Trophoblast cell (in vitro differentiated cells and primary cell): ENCODE data around the gene KRT74.

ENCODE experiments used
- DNase-seq, 2 donors: peaks; one replicate each; pipeline ENCODE4 v3.0.0-alpha.2; 2016
- H2AFZ ChIP-seq: 2 replicates; pipeline ENCODE4 v1.6.1; 2013; ENCODE audit warnings: low read length, moderate library complexity, mild to moderate bottlenecking; ENCODE audit not compliant: insufficient read depth, poor library complexity
- H2AK5ac ChIP-seq: 2 replicates; pipeline ENCODE4 v1.6.1; 2013; ENCODE audit warnings: mild to moderate bottlenecking, low read length
- H2BK120ac ChIP-seq: 2 replicates; pipeline ENCODE4 v1.6.1; 2013; ENCODE audit warnings: low read length, mild to moderate bottlenecking, moderate library complexity; ENCODE audit not compliant: insufficient read depth, poor library complexity
- H2BK12ac ChIP-seq: 2 replicates; pipeline ENCODE4 v1.6.1; 2013; ENCODE audit warnings: mild to moderate bottlenecking, low read length, moderate library complexity
- H2BK5ac ChIP-seq: 2 replicates; pipeline ENCODE4 v1.6.1; 2013; ENCODE audit warnings: low read length, low read depth, moderate library complexity, mild to moderate bottlenecking; ENCODE audit not compliant: poor library complexity
- H3K14ac ChIP-seq: 2 replicates; pipeline ENCODE4 v1.6.1; 2013; ENCODE audit warnings: mild to moderate bottlenecking, low read length
- H3K18ac ChIP-seq: 2 replicates; pipeline ENCODE4 v1.6.1; 2013; ENCODE audit warnings: mild to moderate bottlenecking, low read length
- H3K23ac ChIP-seq: 2 replicates; pipeline ENCODE4 v1.6.1; 2013; ENCODE audit warnings: low read length
- H3K27ac ChIP-seq: 2 replicates; pipeline ENCODE4 v1.5.1; 2013; ENCODE audit warnings: low read depth, mild to moderate bottlenecking, inconsistent platforms, low read length, moderate library complexity
- H3K27me3 ChIP-seq: 2 replicates; pipeline ENCODE4 v1.6.1; 2013; ENCODE audit warnings: inconsistent platforms, mild to moderate bottlenecking, low read length, moderate library complexity; ENCODE audit not compliant: insufficient read depth
- H3K36me3 ChIP-seq, 2 experiments: 1 replicate in 1 of 2; 2 replicates in 1 of 2; pipeline ENCODE4 v1.6.1; 2013; ENCODE audit warnings: low read length in 2 of 2, mild to moderate bottlenecking in 2 of 2, moderate library complexity in 1 of 2; ENCODE audit not compliant: insufficient read depth in 2 of 2, control insufficient read depth in 1 of 2
- H3K4ac ChIP-seq: 2 replicates; pipeline ENCODE4 v1.6.1; 2013; ENCODE audit warnings: low read depth, mild to moderate bottlenecking, low read length, moderate library complexity
- H3K4me1 ChIP-seq, 2 experiments: 1 replicate in 1 of 2; 2 replicates in 1 of 2; pipeline ENCODE4 v1.6.1; 2013; ENCODE audit warnings: low read length in 2 of 2, mild to moderate bottlenecking in 2 of 2, moderate library complexity in 1 of 2; ENCODE audit not compliant: insufficient read depth in 2 of 2, control insufficient read depth in 1 of 2
- H3K4me2 ChIP-seq: 2 replicates; pipeline ENCODE4 v1.6.1; 2013; ENCODE audit warnings: inconsistent platforms, mild to moderate bottlenecking, low read length, moderate library complexity
- H3K4me3 ChIP-seq: 2 replicates; pipeline ENCODE4 v1.5.1; 2013; ENCODE audit warnings: mild to moderate bottlenecking, low read depth, low read length, inconsistent platforms
- H3K79me1 ChIP-seq: one replicate; pipeline ENCODE4 v1.6.1; 2013; ENCODE audit warnings: low read length
- H3K79me2 ChIP-seq: 2 replicates; pipeline ENCODE4 v1.6.1; 2013; ENCODE audit warnings: low read length, mild to moderate bottlenecking; ENCODE audit not compliant: control insufficient read depth, insufficient read depth, poor library complexity
- H3K9ac ChIP-seq: 2 replicates; pipeline ENCODE4 v1.6.1; 2013; ENCODE audit warnings: mild to moderate bottlenecking, low read length
- H3K9me3 ChIP-seq: 2 replicates; pipeline ENCODE4 v1.6.1; 2013; ENCODE audit warnings: low read depth, mild to moderate bottlenecking, control low read depth, inconsistent platforms, low read length; ENCODE audit not compliant: insufficient read depth
- H4K12ac ChIP-seq: 2 replicates; pipeline ENCODE4 v1.6.1; 2013; ENCODE audit warnings: low read depth, mild to moderate bottlenecking, low read length, moderate library complexity
- H4K8ac ChIP-seq: 2 replicates; pipeline ENCODE4 v1.6.1; 2013; ENCODE audit warnings: low read depth, mild to moderate bottlenecking, low read length, moderate library complexity
- H4K91ac ChIP-seq: one replicate; pipeline ENCODE4 v1.6.1; 2013; ENCODE audit warnings: low read depth, mild to moderate bottlenecking, low read length, moderate library complexity
- WGBS: extraction: QIAGEN DNeasy Blood & Tissue Kit; methylation state at CpG from one replicate; pipeline ENCODE4 v1.1.7; 2013; ENCODE audit warnings: missing lambda C conversion rate; ENCODE audit not compliant: insufficient read length, insufficient coverage; ENCODE audit errors: extremely low coverage; 5-methylcytosine and 5-hydroxymethylcytosine counted together

The KRT74 gene

DNA sequence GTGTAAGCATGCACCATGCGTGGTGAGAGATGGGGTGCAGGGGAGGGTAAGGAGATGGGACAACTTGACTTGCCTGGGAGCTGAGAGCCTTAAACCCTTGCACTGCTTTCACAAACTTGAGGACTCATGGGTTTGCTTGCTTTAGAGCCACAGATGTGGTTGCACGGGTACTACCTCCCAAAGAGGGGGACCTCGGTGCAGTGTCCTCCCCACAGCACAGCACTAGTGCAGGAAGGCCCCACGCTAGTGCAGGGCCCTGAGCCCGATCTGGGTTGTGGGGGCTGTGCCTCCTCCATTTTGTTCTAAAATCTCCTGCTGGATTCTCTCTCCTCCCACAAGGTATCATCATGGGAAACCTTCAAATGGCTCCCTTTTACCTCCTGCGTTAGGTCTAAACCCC, 16.4 kb upstream of the KRT74 start:
- Histone ChIP-seq H4K8ac (no peak overlapping the region), H3K9me3 (peaks cover 8% of the 10 kb centered on the region), H3K79me2 (no peaks in the 10 kb centered on the region), H3K79me1 (no peaks in the 10 kb centered on the region), H4K12ac (no peak overlapping the region), H3K9ac (no peak overlapping the region), H3K23ac (no peak overlapping the region), H3K4ac (no peak overlapping the region), H2BK120ac (no peak overlapping the region), H3K4me1 (no peaks in the 10 kb centered on the region), H3K27me3 (no peaks in the 10 kb centered on the region), H2AFZ (no peak overlapping the region), H2AK5ac (no peak overlapping the region), H3K36me3 (no peaks in the 10 kb centered on the region), H3K18ac (no peak overlapping the region), H2BK5ac (no peak overlapping the region), H3K27ac (no peak overlapping the region), H2BK12ac (no peak overlapping the region), H3K14ac (no peak overlapping the region), H3K4me3 (no peak overlapping the region), H3K4me2 (no peak overlapping the region), H4K91ac (no peak overlapping the region)
- no CpG with 5 or more reads among the region's 6 CpGs for WGBS
- no peak for DNase-seq

DNA sequence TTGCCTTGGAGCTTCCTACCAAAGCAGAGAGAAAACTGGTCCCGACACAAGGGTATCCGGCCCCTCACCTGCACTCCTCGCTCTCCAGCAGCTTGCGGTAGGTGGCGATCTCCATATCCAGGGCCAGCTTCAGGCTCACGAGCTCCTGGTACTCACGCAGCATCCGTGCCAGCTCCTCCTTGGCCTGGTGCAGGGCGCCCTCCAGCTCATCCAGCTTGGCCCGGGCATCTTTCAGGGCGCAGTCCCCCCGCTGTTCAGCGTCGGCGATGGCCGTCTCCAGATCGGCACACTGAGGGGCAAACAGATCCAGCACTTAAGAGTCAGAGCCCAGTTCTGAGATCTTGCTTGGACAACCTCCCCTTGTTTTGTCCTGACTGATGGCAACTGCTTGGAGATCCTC, 13.9 kb upstream of the KRT74 start:
- Histone ChIP-seq H3K27ac (no peak overlapping the region), H3K23ac (no peak overlapping the region), H2BK12ac (no peak overlapping the region), H3K4me2 (no peak overlapping the region), H4K8ac (no peak overlapping the region), H2AK5ac (no peak overlapping the region), H2AFZ (no peak overlapping the region), H3K4ac (no peak overlapping the region), H3K9me3 (peaks cover 8% of the 10 kb centered on the region), H3K79me1 (no peaks in the 10 kb centered on the region), H3K27me3 (no peaks in the 10 kb centered on the region), H3K4me3 (no peak overlapping the region), H3K9ac (no peak overlapping the region), H3K4me1 (peaks cover 0 to 2% of the 10 kb centered on the region in 2 experiments), H3K36me3 (no peaks in the 10 kb centered on the region), H3K79me2 (no peaks in the 10 kb centered on the region), H2BK120ac (no peak overlapping the region), H2BK5ac (no peak overlapping the region), H4K91ac (no peak overlapping the region), H3K14ac (no peak overlapping the region), H4K12ac (no peak overlapping the region), H3K18ac (no peak overlapping the region)
- no peak for DNase-seq
- no CpG with 5 or more reads among the region's 17 CpGs for WGBS

DNA sequence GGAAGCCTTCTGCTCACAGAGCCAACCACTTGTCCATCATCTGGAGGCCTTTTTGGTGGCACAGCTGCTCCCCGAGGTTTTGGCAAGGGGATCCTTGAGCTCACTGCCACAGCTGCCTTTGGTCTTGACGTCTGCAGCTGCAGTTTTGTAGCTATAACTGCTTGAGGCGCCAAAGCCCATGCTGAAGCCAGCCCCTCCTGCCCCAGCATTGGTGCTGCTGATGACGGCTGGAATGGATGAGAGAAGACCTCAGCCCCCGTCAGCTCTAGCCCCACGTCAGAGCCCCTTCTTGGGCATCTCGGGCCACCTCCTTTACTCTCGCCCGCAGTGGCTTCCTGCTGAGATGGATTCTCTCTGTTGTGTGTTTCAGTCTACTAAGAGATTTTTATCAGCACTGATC, 12.3 kb upstream of the KRT74 start:
- H3K27me3 ChIP-seq = no peaks in the 10 kb centered on the region
- no peak overlapping the region for H4K8ac ChIP-seq
- H3K27ac ChIP-seq = no peak overlapping the region
- H3K36me3 ChIP-seq = no peaks in the 10 kb centered on the region
- H3K4me2 ChIP-seq = no peak overlapping the region
- peaks cover 0 to 5% of the 10 kb centered on the region in 2 experiments for H3K4me1 ChIP-seq
- H3K14ac ChIP-seq = no peak overlapping the region
- H3K9me3 ChIP-seq = peaks cover 3% of the 10 kb centered on the region
- no peak overlapping the region for H2BK5ac ChIP-seq
- H3K4me3 ChIP-seq = no peak overlapping the region
- H3K9ac ChIP-seq = no peak overlapping the region
- no peaks in the 10 kb centered on the region for H3K79me1 ChIP-seq
- no peak overlapping the region for H4K12ac ChIP-seq
- no peak overlapping the region for H3K23ac ChIP-seq
- no CpG with 5 or more reads among the region's 9 CpGs for WGBS
- H2AK5ac ChIP-seq = no peak overlapping the region
- H3K79me2 ChIP-seq = no peaks in the 10 kb centered on the region
- H2BK12ac ChIP-seq = no peak overlapping the region
- H3K18ac ChIP-seq = no peak overlapping the region
- no peak for DNase-seq
- H2AFZ ChIP-seq = no peak overlapping the region
- H4K91ac ChIP-seq = no peak overlapping the region
- H3K4ac ChIP-seq = no peak overlapping the region
- no peak overlapping the region for H2BK120ac ChIP-seq

DNA sequence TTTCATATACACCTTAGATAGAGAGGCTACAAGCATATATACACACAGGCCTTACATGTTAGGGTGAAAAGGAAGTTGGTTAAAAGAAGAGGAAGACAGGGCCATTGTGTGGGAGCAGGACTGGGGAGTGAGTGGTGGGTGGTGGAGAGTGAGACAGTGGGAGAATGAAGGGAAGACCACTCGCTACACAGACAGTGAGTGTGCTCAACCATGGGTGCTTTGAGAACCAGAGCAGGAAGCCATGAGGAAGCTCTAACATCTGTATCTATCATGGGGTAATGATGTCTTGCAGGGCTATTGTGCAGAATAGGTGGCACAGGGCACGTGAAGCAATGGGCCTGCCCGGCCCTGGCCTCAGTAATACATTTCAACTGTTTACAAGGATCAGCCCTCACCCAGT, 11.4 kb upstream of the KRT74 start:
- H3K4me1 ChIP-seq = peaks cover 0 to 5% of the 10 kb centered on the region in 2 experiments
- no peak for DNase-seq
- no peak overlapping the region for H2AK5ac ChIP-seq
- no peak overlapping the region for H2BK5ac ChIP-seq
- H3K4ac ChIP-seq = no peak overlapping the region
- no peaks in the 10 kb centered on the region for H3K79me2 ChIP-seq
- H3K23ac ChIP-seq = no peak overlapping the region
- H3K9me3 ChIP-seq = peaks cover 3% of the 10 kb centered on the region
- H2BK120ac ChIP-seq = no peak overlapping the region
- H3K18ac ChIP-seq = no peak overlapping the region
- no peak overlapping the region for H4K8ac ChIP-seq
- H3K27ac ChIP-seq = no peak overlapping the region
- no CpG with 5 or more reads among the region's 3 CpGs for WGBS
- no peak overlapping the region for H3K4me3 ChIP-seq
- H3K9ac ChIP-seq = no peak overlapping the region
- no peaks in the 10 kb centered on the region for H3K79me1 ChIP-seq
- H2AFZ ChIP-seq = no peak overlapping the region
- H4K12ac ChIP-seq = no peak overlapping the region
- no peak overlapping the region for H2BK12ac ChIP-seq
- no peaks in the 10 kb centered on the region for H3K36me3 ChIP-seq
- no peak overlapping the region for H4K91ac ChIP-seq
- H3K4me2 ChIP-seq = no peak overlapping the region
- H3K27me3 ChIP-seq = no peaks in the 10 kb centered on the region
- H3K14ac ChIP-seq = no peak overlapping the region
